Suprapubic skin (tissue), 4 donors: Measurements from ENCODE around the gene ZNF428.

Experiments used
- EP300 ChIP-seq: sonication (generic); formaldehyde crosslinking; IDR thresholded peaks from one replicate; pipeline ENCODE4 v1.6.1; 2017; ENCODE audit warnings: antibody characterized with exemption
- POLR2A ChIP-seq, 2 donors: fragments of 450-650 bp; IDR thresholded peaks; one replicate each; pipeline ENCODE4 v1.6.1; 2017; ENCODE audit warnings: antibody characterized with exemption in 2 of 2, mild to moderate bottlenecking in 2 of 2, moderate library complexity in 2 of 2
- POLR2AphosphoS5 ChIP-seq, 3 donors: sonication (generic); formaldehyde crosslinking; IDR thresholded peaks; one replicate each; pipeline ENCODE4 v1.6.1; 2017; ENCODE audit warnings: antibody characterized with exemption in 3 of 3
- TF ChIP-seq, protein P1 (sequence below), 2 donors: fragments of 200-600 bp in 1 of 2; fragments of 450-650 bp in 1 of 2; sonication (generic) in 1 of 2; IDR thresholded peaks; one replicate each; pipeline ENCODE4 v1.5.1; 2016 to 2019; ENCODE audit warnings: antibody characterized with exemption in 2 of 2, mild to moderate bottlenecking in 1 of 2, moderate library complexity in 1 of 2

DNA sequence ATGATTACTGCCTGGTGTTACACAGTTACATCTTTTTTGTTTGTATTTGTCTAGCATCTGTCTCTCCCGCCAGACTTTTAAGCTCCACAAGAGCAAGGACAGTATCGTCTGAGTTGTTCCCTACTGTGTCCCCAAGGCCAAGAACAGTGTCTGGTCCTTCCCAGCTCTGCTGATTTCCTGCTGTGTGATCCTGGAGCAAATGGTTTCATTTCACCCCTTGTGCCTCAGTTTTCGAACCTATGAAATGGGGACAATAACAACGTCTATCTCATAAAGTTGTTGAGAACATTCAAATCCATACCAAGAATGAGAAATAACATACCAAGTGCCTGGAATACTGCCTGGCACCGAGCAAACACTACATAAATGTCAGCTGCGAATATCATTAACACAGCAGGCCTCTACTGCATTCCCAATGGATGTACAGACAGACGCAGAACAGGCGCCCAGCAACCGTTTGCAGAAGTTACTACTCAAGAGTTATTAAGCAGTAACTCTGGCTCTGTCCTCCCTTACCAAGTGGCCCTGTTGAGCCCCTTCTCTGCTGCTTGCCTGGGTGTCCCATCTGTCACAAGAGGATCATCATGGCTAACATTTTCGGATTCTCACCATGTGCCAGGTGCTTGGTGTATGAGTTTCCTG lies 55.5 kb downstream of the ZNF428 start:
- TF ChIP-seq POLR2A (IDR thresholded peaks at IDR 0.05): no peak
- TF ChIP-seq POLR2AphosphoS5 (IDR thresholded peaks at IDR 0.05): no peak
- TF ChIP-seq, protein P1, sequence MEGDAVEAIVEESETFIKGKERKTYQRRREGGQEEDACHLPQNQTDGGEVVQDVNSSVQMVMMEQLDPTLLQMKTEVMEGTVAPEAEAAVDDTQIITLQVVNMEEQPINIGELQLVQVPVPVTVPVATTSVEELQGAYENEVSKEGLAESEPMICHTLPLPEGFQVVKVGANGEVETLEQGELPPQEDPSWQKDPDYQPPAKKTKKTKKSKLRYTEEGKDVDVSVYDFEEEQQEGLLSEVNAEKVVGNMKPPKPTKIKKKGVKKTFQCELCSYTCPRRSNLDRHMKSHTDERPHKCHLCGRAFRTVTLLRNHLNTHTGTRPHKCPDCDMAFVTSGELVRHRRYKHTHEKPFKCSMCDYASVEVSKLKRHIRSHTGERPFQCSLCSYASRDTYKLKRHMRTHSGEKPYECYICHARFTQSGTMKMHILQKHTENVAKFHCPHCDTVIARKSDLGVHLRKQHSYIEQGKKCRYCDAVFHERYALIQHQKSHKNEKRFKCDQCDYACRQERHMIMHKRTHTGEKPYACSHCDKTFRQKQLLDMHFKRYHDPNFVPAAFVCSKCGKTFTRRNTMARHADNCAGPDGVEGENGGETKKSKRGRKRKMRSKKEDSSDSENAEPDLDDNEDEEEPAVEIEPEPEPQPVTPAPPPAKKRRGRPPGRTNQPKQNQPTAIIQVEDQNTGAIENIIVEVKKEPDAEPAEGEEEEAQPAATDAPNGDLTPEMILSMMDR (IDR thresholded peaks at IDR 0.05): no peak
- no peak for TF ChIP-seq EP300
